Measurements from ENCODE around the gene MTHFS.

- TF ChIP-seq CTCF (IDR thresholded peaks at IDR 0.05) (no peak), POLR2A (IDR thresholded peaks at IDR 0.05) (no peak)
Observed at GRCh38 chr15:79904271-79904670, 7.5 kb upstream of the MTHFS start.
